A549 (cell line): ENCODE measurements around the gene GALNT5. TPM values are rescaled to one million over a fixed set of nuclear protein-coding genes. Genes with fewer than 3 reads are reported as not detected.

Source experiments
- ATAC-seq, 2 experiments: fragments of 200-7000 bp in 1 of 2; fragments of >200 bp in 1 of 2; cut with Nextera tagmentation in 1 of 2; cut with Tn5 transposase in 1 of 2; 3 replicates each; pipeline versions ENCODE4 v1.8.0 to v1.9.1; 2018 to 2020; ENCODE audit warnings: mild to moderate bottlenecking in 1 of 2, moderate library complexity in 1 of 2
- CTCF ChIA-PET: fragments of 300-600 bp; sonication (Branson Sonifier 250); formaldehyde crosslinking; extraction: SDS; loops from one replicate; lab custom pipeline; 2021; ENCODE audit warnings: antibody characterized with exemption, inconsistent platforms; lab: Yijun Ruan, JAX
- POLR2A ChIA-PET: fragments of 350-600 bp; formaldehyde crosslinking; extraction: SDS; loops from one replicate; lab custom pipeline; 2021; ENCODE audit warnings: antibody characterized with exemption, inconsistent platforms; lab: Yijun Ruan, JAX
- DNase-seq, 2 experiments: peaks; one replicate each; pipeline versions ENCODE4 v3.0.0 to v3.0.0-alpha.2; 2011 to 2016; ENCODE audit warnings: low read depth in 1 of 2, low spot score in 1 of 2
- FAIRE-seq: peaks from 2 replicates; lab custom pipeline; 2011; peaks lifted over from hg19 to GRCh38; lab: Jason Lieb, UNC
- H3K27ac ChIP-seq, 2 experiments: fragments of >200 bp; sonication (Bioruptor Twin); formaldehyde crosslinking; 3 replicates each; pipeline ENCODE4 v1.5.1; 2016 to 2017
- H3K4me1 ChIP-seq: fragments of >200 bp; sonication (Bioruptor Twin); formaldehyde crosslinking; 3 replicates; pipeline ENCODE4 v1.6.1; 2016
- H3K4me2 ChIP-seq: fragments of >200 bp; sonication (Bioruptor Twin); formaldehyde crosslinking; 3 replicates; pipeline ENCODE4 v1.6.1; 2016
- H3K4me3 ChIP-seq: fragments of >200 bp; sonication (Bioruptor Twin); formaldehyde crosslinking; 3 replicates; pipeline ENCODE4 v1.5.1; 2016
- H3K9me3 ChIP-seq: fragments of >200 bp; sonication (Bioruptor Twin); formaldehyde crosslinking; 3 replicates; pipeline ENCODE4 v1.6.1; 2016
- CHD4 ChIP-seq: fragments of 200-600 bp; sonication (generic); IDR thresholded peaks from 2 replicates; pipeline ENCODE4 v1.6.1; 2016; ENCODE audit warnings: antibody characterized with exemption, mild to moderate bottlenecking, borderline replicate concordance
- CTCF ChIP-seq: fragments of >200 bp; sonication (Bioruptor Twin); formaldehyde crosslinking; IDR thresholded peaks from 3 replicates; pipeline ENCODE4 v1.5.1; 2016
- ELK1 ChIP-seq: fragments of 150-350 bp; IDR thresholded peaks from 2 replicates; pipeline ENCODE4 v1.6.1; 2014; ENCODE audit warnings: low read depth, mild to moderate bottlenecking, low read length
- FOSB ChIP-seq: fragments of 250-450 bp; sonication (Bioruptor Pico); IDR thresholded peaks from 2 replicates; pipeline ENCODE4 v1.5.0; 2020; ENCODE audit warnings: mild to moderate bottlenecking, moderate library complexity
- GATA3 ChIP-seq: IDR thresholded peaks from 2 replicates; pipeline ENCODE4 v1.6.1; 2012; ENCODE audit warnings: borderline replicate concordance
- HES2 ChIP-seq: fragments of >200 bp; sonication (Bioruptor Twin); formaldehyde crosslinking; IDR thresholded peaks from 2 replicates; pipeline ENCODE4 v1.6.1; 2016
- MAX ChIP-seq: IDR thresholded peaks from 2 replicates; pipeline ENCODE4 v1.6.1; 2012
- NFE2L2 ChIP-seq: fragments of 150-350 bp; conservative IDR thresholded peaks from 2 replicates; pipeline ENCODE4 v1.6.1; 2014; ENCODE audit warnings: low read length
- RARB ChIP-seq: fragments of 250-450 bp; sonication (Bioruptor Pico); IDR thresholded peaks from 2 replicates; pipeline ENCODE4 v1.8.0; 2021; ENCODE audit warnings: mild to moderate bottlenecking, moderate library complexity
- REST ChIP-seq: fragments of 200-600 bp; sonication (generic); IDR thresholded peaks from 2 replicates; pipeline ENCODE4 v1.6.1; 2016; ENCODE audit warnings: antibody characterized with exemption, mild to moderate bottlenecking, moderate library complexity
- RNF2 ChIP-seq: fragments of 200-600 bp; sonication (generic); IDR thresholded peaks from 2 replicates; pipeline ENCODE4 v1.6.1; 2016; ENCODE audit warnings: low read depth, mild to moderate bottlenecking, antibody characterized with exemption, moderate library complexity, borderline replicate concordance
- SMC3 ChIP-seq: fragments of >200 bp; sonication (Bioruptor Twin); formaldehyde crosslinking; IDR thresholded peaks from 3 replicates; pipeline ENCODE4 v1.6.1; 2018; ENCODE audit warnings: inconsistent platforms
- TP53 ChIP-seq: fragments of 250-450 bp; sonication (Bioruptor Pico); IDR thresholded peaks from 2 replicates; pipeline ENCODE4 v1.5.0; 2021; ENCODE audit warnings: mild to moderate bottlenecking, moderate library complexity
- ZC3H11A ChIP-seq: fragments of 450-650 bp; IDR thresholded peaks from 2 replicates; pipeline ENCODE4 v1.6.1; 2014; ENCODE audit warnings: antibody characterized with exemption, mild to moderate bottlenecking
- ZFP36 ChIP-seq: fragments of 450-650 bp; IDR thresholded peaks from 2 replicates; pipeline ENCODE4 v1.6.1; 2014; ENCODE audit warnings: borderline replicate concordance; ENCODE audit not compliant: partially characterized antibody
- ZSCAN20 ChIP-seq: fragments of 250-450 bp; sonication (Bioruptor Pico); IDR thresholded peaks from 2 replicates; pipeline ENCODE4 v1.8.0; 2022; ENCODE audit warnings: mild to moderate bottlenecking, moderate library complexity
- WGBS: methylation state at CpG from one replicate; pipeline ENCODE4 v1.1.6; 2017; ENCODE audit errors: missing lambda C conversion rate; 5-methylcytosine and 5-hydroxymethylcytosine counted together
- polyA plus RNA-seq, 4 experiments: library from polyadenylated mRNA; depleted of rRNA in 3 of 4; stranded (reverse); fragments of >200 nt; fragmentation: RNase III in 1 of 4; extraction: RNeasy Plus Mini Kit Qiagen cat#74134 plus additional on column Dnase treatment in 1 of 4; gene quantifications; 2 replicates in 3 of 4; 3 replicates in 1 of 4; pipeline ENCODE4 v1.2.3, GENCODE V29; 2011 to 2017

GALNT5 gene
- polyA plus RNA-seq, 2 of the 4 experiments (the other 2 are of a cell fraction) = 2.9 to 3.0 TPM

GRCh38 chr2:157233506-157233905 lies 24.0 kb upstream of the GALNT5 start:
- TF ChIP-seq SMC3 (no peak), MAX (no peak), REST (no peak), CTCF (no peak), ZSCAN20 (CRISPR knock-in tag) (no peak), ELK1 (no peak)
- no peak for FAIRE-seq
- Histone ChIP-seq H3K4me1 (no peaks in the 10 kb centered on the region), H3K9me3 (no peaks in the 10 kb centered on the region), H3K27ac (no peak overlapping the region), H3K4me3 (no peak overlapping the region), H3K4me2 (no peak overlapping the region)
- WGBS = 81% methylated on average over 4 of the region's 4 CpGs
- ATAC-seq = no peak
- ChIA-PET POLR2A (no interaction called here), CTCF (no interaction called here)
- no peak for DNase-seq

GRCh38 chr2:157236404-157236803 lies 21.1 kb upstream of the GALNT5 start:
- DNase-seq = no peak
- H3K4me2 ChIP-seq = no peak overlapping the region
- WGBS = 75% methylated on average over 2 of the region's 2 CpGs
- FAIRE-seq = no peak
- ChIA-PET CTCF (interaction anchor here (1.9 kb wide), 1 partner anchor 66 kb away, joined by 6 read pairs; no protein-coding TSS in a partner anchor), POLR2A (no interaction called here)
- H3K4me3 ChIP-seq = no peak overlapping the region
- TF ChIP-seq RNF2 = no peak
- no peak for TF ChIP-seq ELK1
- TF ChIP-seq CHD4 = no peak
- no peak for TF ChIP-seq HES2
- TF ChIP-seq GATA3 = no peak
- no peak for TF ChIP-seq TP53 (CRISPR knock-in tag)
- no peak for TF ChIP-seq NFE2L2
- no peak for TF ChIP-seq SMC3
- TF ChIP-seq RARB (CRISPR knock-in tag) = no peak
- no peak for TF ChIP-seq ZC3H11A
- TF ChIP-seq ZFP36 = no peak
- no peak for TF ChIP-seq FOSB (CRISPR knock-in tag)
- no peaks in the 10 kb centered on the region for H3K4me1 ChIP-seq
- no peaks in the 10 kb centered on the region for H3K9me3 ChIP-seq
- no peak overlapping the region for H3K27ac ChIP-seq
- no peak for ATAC-seq
